Ovary (tissue), 9 donors: ENCODE data around the gene PCBP3. TPM values are rescaled to one million over a fixed set of nuclear protein-coding genes. Genes with fewer than 3 reads are reported as not detected.

Source experiments
- DNase-seq, 5 donors: peaks; one replicate each; pipeline ENCODE4 v3.0.0-alpha.2; 2019 to 2020
- H3K27ac ChIP-seq, 2 donors: fragments of 200-600 bp; one replicate each; pipeline versions ENCODE4 v1.5.1 to v1.8.0; 2019 to 2022
- H3K27me3 ChIP-seq: fragments of 200-600 bp; one replicate; pipeline ENCODE4 v1.8.0; 2022
- H3K36me3 ChIP-seq: fragments of 200-600 bp; sonication (generic); one replicate; pipeline ENCODE4 v1.5.1; 2019
- H3K4me1 ChIP-seq: one replicate; pipeline ENCODE4 v1.8.1; 2013; ENCODE audit warnings: mild to moderate bottlenecking, moderate library complexity; ENCODE audit not compliant: insufficient read depth
- H3K4me3 ChIP-seq: fragments of 200-600 bp; sonication (generic); one replicate; pipeline ENCODE4 v1.5.1; 2017
- H3K9me3 ChIP-seq, 2 donors: fragments of 200-600 bp in 1 of 2; sonication (generic) in 1 of 2; one replicate each; pipeline versions ENCODE4 v1.5.1 to v1.8.1; 2013 to 2019; ENCODE audit warnings: mild to moderate bottlenecking in 1 of 2, moderate library complexity in 1 of 2
- CTCF ChIP-seq, 3 donors: fragments of 450-650 bp in 2 of 3; fragments of 200-600 bp in 1 of 3; IDR thresholded peaks; one replicate each; pipeline versions ENCODE4 v1.5.1 to v1.8.0; 2016 to 2022; ENCODE audit warnings: antibody characterized with exemption in 3 of 3, mild to moderate bottlenecking in 1 of 3
- EP300 ChIP-seq: sonication (generic); formaldehyde crosslinking; IDR thresholded peaks from one replicate; pipeline ENCODE4 v1.6.1; 2017; ENCODE audit warnings: antibody characterized with exemption
- POLR2A ChIP-seq: fragments of 450-650 bp; IDR thresholded peaks from one replicate; pipeline ENCODE4 v1.6.1; 2017; ENCODE audit warnings: antibody characterized with exemption, mild to moderate bottlenecking, moderate library complexity
- WGBS, 3 donors: extraction: QIAGEN DNeasy Blood & Tissue Kit in 1 of 3; methylation state at CpG; one replicate each; pipeline versions ENCODE4 v1.1.5 to v1.1.7; 2013 to 2017; 5-methylcytosine and 5-hydroxymethylcytosine counted together
- intact Hi-C, 4 donors: fragments of 100-400 bp; cut with DNase I; formaldehyde crosslinking; loops; one replicate each; pipeline versions ENCODE4 v1.11.0 to v1.15.1; 2022 to 2023
- polyA plus RNA-seq, 2 donors: library from polyadenylated mRNA; stranded (reverse); fragments of 200-250 nt in 1 of 2; fragments of 350-450 nt in 1 of 2; fragmentation: Illumina TruSeq in 1 of 2; extraction: RNeasy Lipid Tissue Mini Kit (QIAGEN cat#74804) in 1 of 2; gene quantifications; one replicate each; pipeline ENCODE4 v1.2.3, GENCODE V29; 2013 to 2014
- total RNA-seq, 7 donors: library from RNA; depleted of rRNA in 2 of 7; stranded (reverse); fragments of >200 nt in 2 of 7; fragmentation: NEBNext Ultra II Directional in 3 of 7; extraction: Animal tissue kit (Norgen Biotek cat#: 25700) in 3 of 7; gene quantifications; one replicate each; pipeline versions ENCODE4 v1.1.0 to v1.2.4, GENCODE V29; 2016 to 2023
- donor health status: DM: no; HTN: no; CAD: no; lungs with moderate emphysema.
- donor health status: DM: no; HTN: no; CAD: no.
- donor health status: Bipolar disorder and iron deficiency.
- donor health status: DM: yes; HTN: yes; CAD: no.
- donor health status: DM: no; HTN: no; CAD: no.
- donor health status: DM: yes; HTN: yes; CAD: no.

Gene PCBP3
- total and polyA plus RNA-seq, 9 donors, result 2.4 to 10.1 (median 5.4) TPM

GRCh38 chr21:45911806-45912325 is 268.3 kb downstream of the PCBP3 start:
- 88 to 92% (median 92%) methylated on average over 15 of the region's 15 CpGs for WGBS, 3 donors
- TF ChIP-seq EP300 (no peak), CTCF (IDR thresholded peaks at IDR 0.05) (no peak), POLR2A (no peak)
- no peaks in the 10 kb centered on the region for H3K4me1 ChIP-seq
- no peaks in the 10 kb centered on the region for H3K9me3 ChIP-seq
- intact Hi-C loops, result no loop called here
- H3K4me3 ChIP-seq, result no peak overlapping the region
- no peaks in the 10 kb centered on the region for H3K27me3 ChIP-seq
- no peak overlapping the region for H3K27ac ChIP-seq
- no peaks in the 10 kb centered on the region for H3K36me3 ChIP-seq
- DNase-seq, result no peak

- Histone ChIP-seq H3K4me1 (no peaks in the 10 kb centered on the region), H3K9me3 (no peaks in the 10 kb centered on the region), H3K36me3 (no peaks in the 10 kb centered on the region), H3K27me3 (no peaks in the 10 kb centered on the region), H3K27ac (no peak overlapping the region), H3K4me3 (no peak overlapping the region)
- no peak for DNase-seq
- whole genome bisulfite sequencing, 3 donors, result 79 to 84% (median 82%) methylated on average over 9 to 16 of the region's 16 CpGs
- intact Hi-C loops, result no loop called here
- TF ChIP-seq CTCF (IDR thresholded peaks at IDR 0.05) (no peak), EP300 (no peak), POLR2A (no peak)
Measured at GRCh38 chr21:45912611-45913417, 269.3 kb downstream of the PCBP3 start.

- Histone ChIP-seq H3K36me3 (no peaks in the 10 kb centered on the region), H3K27ac (no peak overlapping the region), H3K9me3 (no peaks in the 10 kb centered on the region), H3K4me3 (no peak overlapping the region), H3K4me1 (no peaks in the 10 kb centered on the region), H3K27me3 (no peaks in the 10 kb centered on the region)
- no peak for TF ChIP-seq EP300
- TF ChIP-seq CTCF (IDR thresholded peaks at IDR 0.05), result no peak
- no peak for TF ChIP-seq POLR2A
- DNase-seq, result no peak
- WGBS, 3 donors, result 85 to 91% (median 86%) methylated on average over 10 of the region's 10 CpGs
- intact Hi-C loops, result no loop called here
Measured at GRCh38 chr21:45913418-45913765, 269.9 kb downstream of the PCBP3 start.

GRCh38 chr21:45913886-45914285 is 270.4 kb downstream of the PCBP3 start:
- no peak for DNase-seq
- Histone ChIP-seq H3K36me3 (no peaks in the 10 kb centered on the region), H3K9me3 (no peaks in the 10 kb centered on the region), H3K4me1 (no peaks in the 10 kb centered on the region), H3K27me3 (no peaks in the 10 kb centered on the region), H3K4me3 (no peak overlapping the region), H3K27ac (no peak overlapping the region)
- TF ChIP-seq CTCF (IDR thresholded peaks at IDR 0.05) (no peak), EP300 (no peak), POLR2A (no peak)
- intact Hi-C loops, result no loop called here
- 87 to 89% (median 88%) methylated on average over 22 of the region's 22 CpGs for WGBS, 3 donors
